NCI-H2029 treated with DMSO at 0.1 percent for 48 hours (cell line): ENCODE results near the gene TET2.

Source experiments
- DNase-seq: peaks from one replicate; lab custom pipeline; 2025; lab: John Stamatoyannopoulos, UW

TET2 gene

GRCh38 chr4:105234582-105234981 lies 87.9 kb downstream of the TET2 start:
- no peak for DNase-seq

GRCh38 chr4:105236202-105236915 lies 89.7 kb downstream of the TET2 start:
- DNase-seq: no peak

- DNase-seq: no peak
Measured at GRCh38 chr4:105236916-105237311, 90.2 kb downstream of the TET2 start.

GRCh38 chr4:105240037-105240436 lies 93.4 kb downstream of the TET2 start:
- DNase-seq: no peak

- peak; percentile 3 for DNase-seq
Measured at GRCh38 chr4:105241451-105241850, 94.8 kb downstream of the TET2 start.

GRCh38 chr4:105243446-105243845 lies 96.8 kb downstream of the TET2 start:
- DNase-seq: no peak

GRCh38 chr4:105246712-105247111 lies 100.0 kb downstream of the TET2 start:
- no peak for DNase-seq

GRCh38 chr4:105248613-105249012 lies 101.9 kb downstream of the TET2 start:
- no peak for DNase-seq

GRCh38 chr4:105257817-105258495 lies 111.3 kb downstream of the TET2 start:
- no peak for DNase-seq

- DNase-seq: no peak
Measured at GRCh38 chr4:105265689-105266088, 119.0 kb downstream of the TET2 start.

GRCh38 chr4:105267280-105267679 lies 120.6 kb downstream of the TET2 start:
- no peak for DNase-seq

GRCh38 chr4:105272002-105272401 lies 125.3 kb downstream of the TET2 start:
- no peak for DNase-seq

- DNase-seq: no peak
Measured at GRCh38 chr4:105273230-105273629, 126.6 kb downstream of the TET2 start.

GRCh38 chr4:105274090-105274489 lies 127.4 kb downstream of the TET2 start:
- DNase-seq: no peak

- DNase-seq: no peak
Measured at GRCh38 chr4:105274504-105274903, 127.8 kb downstream of the TET2 start.

- DNase-seq: no peak
Measured at GRCh38 chr4:105276361-105277104, 129.9 kb downstream of the TET2 start.

GRCh38 chr4:105277702-105278101 lies 131.0 kb downstream of the TET2 start:
- peak; percentile 71 for DNase-seq

GRCh38 chr4:105279314-105279713 lies 132.6 kb downstream of the TET2 start:
- DNase-seq: no peak

- DNase-seq: no peak
Measured at GRCh38 chr4:105280338-105281123, 133.9 kb downstream of the TET2 start.

GRCh38 chr4:105281124-105281415 lies 134.4 kb downstream of the TET2 start:
- DNase-seq: no peak

- no peak for DNase-seq
Measured at GRCh38 chr4:105282489-105282888, 135.8 kb downstream of the TET2 start.

- no peak for DNase-seq
Measured at GRCh38 chr4:105283501-105283900, 136.8 kb downstream of the TET2 start.
